NB4 (cell line): ENCODE measurements around the gene YBX1.
"Not testable (repeated sequence)": the region's sequence is repeated elsewhere in the genome, so short reads cannot be mapped to it uniquely, and the experiment has no call there.

Experiments used
- DNase-seq: peaks from one replicate; pipeline ENCODE4 v3.0.0; 2010; ENCODE audit warnings: low read depth
- H3K4me3 ChIP-seq: one replicate; pipeline ENCODE4 v1.5.1; 2011; ENCODE audit warnings: mild to moderate bottlenecking, low read depth, low read length, moderate library complexity
- CTCF ChIP-seq: IDR thresholded peaks from one replicate; pipeline ENCODE4 v1.5.1; 2012; ENCODE audit warnings: low read depth, low read length
- MAX ChIP-seq: IDR thresholded peaks from 2 replicates; pipeline ENCODE4 v1.6.1; 2011; ENCODE audit warnings: low read depth, low read length
- MYC ChIP-seq: IDR thresholded peaks from 2 replicates; pipeline ENCODE4 v1.6.1; 2011; ENCODE audit warnings: low read depth, low read length
- POLR2A ChIP-seq: IDR thresholded peaks from 2 replicates; pipeline ENCODE4 v1.6.1; 2011; ENCODE audit warnings: mild to moderate bottlenecking; ENCODE audit not compliant: insufficient read length; ENCODE audit errors: extremely low read depth

The YBX1 gene

GRCh38 chr1:42723511-42723910, 41.3 kb downstream of the YBX1 start:
- H3K4me3 ChIP-seq, result no peak overlapping the region
- DNase-seq, result no peak
- no peak for TF ChIP-seq POLR2A
- TF ChIP-seq MAX, result no peak
- no peak for TF ChIP-seq MYC
- no peak for TF ChIP-seq CTCF

GRCh38 chr1:42725820-42726219, 43.6 kb downstream of the YBX1 start:
- DNase-seq, H3K4me3 ChIP-seq: not testable (repeated sequence)

GRCh38 chr1:42730002-42730401, 47.8 kb downstream of the YBX1 start:
- no peak overlapping the region for H3K4me3 ChIP-seq
- DNase-seq, result no peak
- TF ChIP-seq MAX (no peak), CTCF (no peak), POLR2A (no peak), MYC (no peak)

- peak; percentile 58 for DNase-seq
- TF ChIP-seq CTCF, result no peak
- TF ChIP-seq MYC, result no peak
- TF ChIP-seq POLR2A, result no peak
- no peak for TF ChIP-seq MAX
- H3K4me3 ChIP-seq, result no peak overlapping the region
Observed at GRCh38 chr1:42730988-42731387, 48.8 kb downstream of the YBX1 start.

GRCh38 chr1:42731585-42731984, 49.4 kb downstream of the YBX1 start:
- no peak overlapping the region for H3K4me3 ChIP-seq
- no peak for DNase-seq
- TF ChIP-seq CTCF (no peak), POLR2A (no peak), MYC (no peak), MAX (no peak)

- no peak for TF ChIP-seq CTCF
- no peak for TF ChIP-seq MAX
- TF ChIP-seq MYC, result no peak
- TF ChIP-seq POLR2A, result no peak
- no peak for DNase-seq
Observed at GRCh38 chr1:42732126-42732680, 50.0 kb downstream of the YBX1 start.

More at GRCh38 chr1:42732126-42732680, 50.0 kb downstream of the YBX1 start:
- no peak overlapping the region for H3K4me3 ChIP-seq
